ENCODE data around the gene PLEKHG4.

PLEKHG4 gene

DNA sequence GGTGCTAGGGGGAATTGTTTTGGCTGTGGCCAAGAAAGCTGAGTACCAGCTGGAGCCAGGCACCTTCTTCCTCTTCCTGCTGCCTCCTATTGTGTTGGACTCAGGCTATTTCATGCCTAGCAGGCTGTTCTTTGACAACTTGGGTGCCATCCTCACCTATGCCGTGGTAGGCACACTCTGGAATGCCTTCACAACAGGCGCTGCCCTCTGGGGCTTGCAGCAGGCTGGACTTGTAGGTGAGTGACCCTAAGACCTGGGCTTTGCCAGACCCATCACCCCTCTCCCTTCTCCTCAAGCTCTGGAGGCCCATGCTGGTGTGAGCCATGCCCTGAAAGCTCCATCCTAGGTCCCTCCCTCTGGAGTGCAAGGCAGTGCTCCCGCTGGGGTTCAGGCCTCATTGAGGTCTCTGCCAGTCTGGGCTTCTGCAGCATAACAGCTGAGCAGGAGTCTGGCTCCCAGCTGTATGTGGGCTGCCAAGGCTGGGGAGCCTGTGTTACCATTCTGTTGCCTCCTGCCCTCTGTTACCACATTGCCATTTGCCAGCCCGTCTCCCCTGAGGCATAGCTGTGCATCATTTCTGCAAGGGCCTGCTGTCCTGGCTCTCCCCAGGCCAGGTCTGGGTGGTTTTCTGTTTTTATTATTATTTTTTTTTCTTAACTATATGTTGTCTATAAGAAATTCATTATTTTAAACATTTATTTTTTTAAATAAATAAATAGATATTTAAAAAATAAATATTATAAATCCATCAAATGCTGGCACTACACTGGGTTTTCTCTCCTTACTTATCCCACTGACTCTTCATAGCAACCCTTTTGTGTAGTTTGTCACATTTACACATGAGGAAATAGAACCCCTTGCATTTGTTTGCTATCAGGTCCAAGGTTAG lies 26.5 kb upstream of the PLEKHG4 start:
- H3K27ac Mint-ChIP-seq, result no peak overlapping the region
- no peaks in the 10 kb centered on the region for H3K9me3 Mint-ChIP-seq
- peaks cover 24% of the 10 kb centered on the region for H3K4me1 Mint-ChIP-seq
- no peak overlapping the region for H3K4me3 Mint-ChIP-seq
- peaks cover 9% of the 10 kb centered on the region for H3K27me3 Mint-ChIP-seq
- DNase-seq (no peak), ATAC-seq (no peak)

DNA sequence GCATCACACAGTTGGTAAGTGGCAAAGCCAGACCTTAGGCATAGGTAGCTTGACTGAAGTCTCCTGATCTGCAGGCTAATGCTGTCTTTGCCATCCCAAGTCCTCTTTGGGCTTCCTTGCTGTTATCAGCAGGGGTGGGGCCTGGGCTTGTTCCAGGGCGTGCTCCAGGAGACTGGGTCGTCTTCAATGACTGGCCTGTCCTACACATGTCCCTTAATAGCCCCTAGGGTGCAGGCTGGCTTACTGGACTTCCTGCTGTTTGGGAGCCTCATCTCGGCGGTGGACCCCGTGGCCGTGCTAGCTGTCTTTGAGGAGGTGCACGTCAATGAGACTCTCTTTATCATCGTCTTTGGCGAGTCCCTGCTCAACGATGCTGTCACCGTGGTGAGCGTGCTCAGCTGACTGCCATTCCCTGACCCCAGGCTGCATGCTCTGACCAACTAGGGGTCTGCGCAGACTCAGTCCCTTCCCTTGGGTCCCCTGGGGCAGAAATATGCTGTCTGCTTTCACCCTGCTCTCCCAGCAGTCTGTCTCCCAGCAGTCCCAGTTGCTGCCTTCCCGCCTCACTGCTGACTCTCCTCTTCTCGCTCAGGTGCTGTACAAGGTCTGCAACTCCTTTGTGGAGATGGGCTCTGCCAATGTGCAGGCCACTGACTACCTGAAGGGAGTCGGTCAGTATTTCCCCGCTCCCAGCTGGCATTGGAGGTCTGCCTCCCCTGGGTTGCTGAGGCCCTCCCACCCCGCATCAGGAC lies 24.4 kb upstream of the PLEKHG4 start:
- Mint-ChIP-seq H3K27ac (no peak overlapping the region), H3K4me1 (peaks cover 4% of the 10 kb centered on the region), H3K9me3 (no peaks in the 10 kb centered on the region), H3K27me3 (no peaks in the 10 kb centered on the region), H3K4me3 (no peak overlapping the region)
- ATAC-seq (no peak), DNase-seq (no peak)

DNA sequence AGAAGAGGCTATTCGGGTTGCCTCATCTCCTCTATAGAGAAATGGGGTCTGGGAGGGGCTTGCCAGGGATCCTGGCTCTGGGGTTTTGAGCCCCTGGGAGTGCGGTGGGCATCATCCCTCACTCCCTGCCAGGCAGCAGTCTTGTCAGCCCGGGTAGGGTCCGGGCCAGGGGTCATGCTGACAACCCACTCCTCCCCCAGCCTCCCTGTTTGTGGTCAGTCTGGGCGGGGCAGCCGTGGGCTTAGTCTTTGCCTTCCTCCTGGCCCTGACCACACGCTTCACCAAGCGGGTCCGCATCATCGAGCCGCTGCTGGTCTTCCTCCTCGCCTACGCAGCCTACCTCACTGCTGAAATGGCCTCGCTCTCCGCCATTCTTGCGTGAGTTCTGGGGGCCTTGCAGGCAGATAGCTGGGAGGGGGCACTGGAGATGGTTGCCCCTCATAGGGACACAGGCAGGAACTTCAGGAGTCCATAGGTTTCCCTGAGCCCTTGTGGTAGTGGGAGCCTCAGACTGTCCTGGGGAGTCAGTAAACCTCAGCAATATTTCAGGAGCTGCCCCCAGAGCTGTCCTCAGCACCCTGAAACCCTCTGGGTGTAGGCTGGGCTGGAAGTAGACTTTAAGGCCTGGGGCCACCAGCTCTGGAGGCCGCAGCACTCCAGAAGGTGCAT lies 23.6 kb upstream of the PLEKHG4 start:
- Mint-ChIP-seq H3K4me3 (no peak overlapping the region), H3K27me3 (no peaks in the 10 kb centered on the region), H3K4me1 (no peaks in the 10 kb centered on the region), H3K27ac (no peak overlapping the region), H3K9me3 (no peaks in the 10 kb centered on the region)
- ATAC-seq, result no peak
- no peak for DNase-seq

DNA sequence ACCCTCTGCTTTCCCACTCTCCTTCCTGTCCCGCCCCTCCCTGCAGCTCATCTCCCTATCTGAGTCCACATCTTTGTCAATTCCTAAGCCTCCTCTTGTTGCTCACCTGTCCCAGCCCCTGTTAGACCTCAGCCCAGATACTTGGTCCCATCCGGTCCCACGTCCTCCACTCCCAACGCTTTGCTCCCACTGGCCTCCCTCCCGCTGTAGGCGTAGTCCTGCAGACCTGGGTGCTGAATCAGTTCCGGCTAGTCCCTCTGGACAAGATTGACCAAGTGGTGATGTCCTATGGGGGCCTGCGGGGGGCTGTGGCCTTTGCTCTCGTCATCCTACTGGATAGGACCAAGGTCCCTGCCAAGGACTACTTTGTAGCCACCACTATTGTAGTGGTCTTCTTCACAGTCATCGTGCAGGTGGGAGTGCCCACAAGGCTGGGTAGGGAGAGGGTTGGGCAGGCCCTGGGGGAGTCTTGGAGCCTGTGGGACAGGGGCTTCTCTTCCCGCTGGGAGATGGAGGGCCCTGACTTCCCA lies 22.6 kb upstream of the PLEKHG4 start:
- no peak overlapping the region for H3K4me3 Mint-ChIP-seq
- H3K4me1 Mint-ChIP-seq, result no peaks in the 10 kb centered on the region
- no peaks in the 10 kb centered on the region for H3K27me3 Mint-ChIP-seq
- no peak for DNase-seq
- ATAC-seq, result no peak
- H3K9me3 Mint-ChIP-seq, result no peaks in the 10 kb centered on the region
- no peak overlapping the region for H3K27ac Mint-ChIP-seq

DNA sequence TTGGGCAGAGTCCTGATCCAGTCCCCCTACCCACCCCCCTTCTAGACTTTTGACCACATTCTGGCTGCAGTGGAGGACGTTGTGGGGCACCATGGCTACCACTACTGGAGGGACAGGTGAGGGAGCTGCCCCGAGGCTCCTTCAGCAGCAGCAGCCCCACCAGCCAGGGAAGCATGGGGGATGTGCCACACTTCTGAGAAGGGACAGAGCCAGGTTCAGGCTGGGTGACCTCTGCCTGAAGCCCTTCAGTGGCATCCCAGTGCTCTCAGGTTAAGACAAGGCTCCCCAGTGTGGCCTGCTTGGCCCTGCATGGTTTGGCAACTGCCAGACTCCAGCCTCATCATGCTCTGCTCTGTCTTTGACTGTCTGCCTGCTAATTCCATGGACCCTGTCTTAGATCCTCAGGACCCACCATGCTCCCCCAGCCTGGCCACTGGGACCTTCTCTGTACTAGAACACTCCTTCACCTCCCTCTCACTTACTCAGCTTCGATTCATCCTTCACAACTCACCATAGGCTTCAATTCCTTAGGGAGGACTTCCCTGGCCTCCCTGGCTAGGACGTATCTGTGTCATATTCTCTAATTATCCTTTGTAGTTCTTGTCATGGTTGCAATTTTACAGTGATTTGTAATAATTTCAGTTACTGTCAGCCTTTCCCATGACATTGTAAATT lies 21.7 kb upstream of the PLEKHG4 start:
- Mint-ChIP-seq H3K4me3 (no peak overlapping the region), H3K9me3 (no peaks in the 10 kb centered on the region), H3K4me1 (no peaks in the 10 kb centered on the region), H3K27me3 (peaks cover 2% of the 10 kb centered on the region), H3K27ac (no peak overlapping the region)
- DNase-seq (no peak), ATAC-seq (no peak)

DNA sequence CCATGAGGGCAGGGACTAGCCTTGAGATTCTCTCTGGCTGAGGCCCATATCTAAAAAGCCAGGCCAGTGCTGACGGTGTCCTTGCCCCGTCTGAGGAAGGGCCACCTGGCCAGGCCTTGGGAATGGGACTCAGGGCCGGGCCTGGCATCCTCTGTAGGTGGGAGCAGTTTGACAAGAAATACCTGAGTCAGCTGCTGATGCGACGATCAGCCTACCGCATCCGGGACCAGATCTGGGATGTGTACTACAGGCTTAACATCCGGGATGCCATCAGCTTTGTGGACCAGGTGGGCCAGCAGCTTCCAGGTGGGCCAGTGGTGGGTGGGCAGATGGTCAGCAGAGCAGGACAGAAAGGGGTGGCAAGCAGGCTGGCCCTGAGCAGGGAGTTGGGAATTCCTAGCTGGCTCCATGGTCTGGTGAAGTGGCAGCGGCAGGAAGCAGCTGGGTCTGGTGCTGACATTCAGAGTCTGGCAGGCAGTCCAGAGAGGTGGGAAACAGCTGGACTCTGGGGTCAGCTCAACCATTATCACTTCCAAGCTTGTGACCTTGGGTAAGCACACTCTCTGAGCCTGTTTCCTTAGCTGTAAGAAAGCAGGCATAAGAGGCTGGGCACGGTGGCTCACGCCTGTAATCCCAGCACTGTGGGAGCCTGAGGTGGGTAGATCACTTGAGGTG lies 21.0 kb upstream of the PLEKHG4 start:
- no peak for DNase-seq
- H3K9me3 Mint-ChIP-seq, result no peaks in the 10 kb centered on the region
- ATAC-seq, result no peak
- H3K27me3 Mint-ChIP-seq, result peaks cover 9% of the 10 kb centered on the region
- H3K4me1 Mint-ChIP-seq, result no peaks in the 10 kb centered on the region
- no peak overlapping the region for H3K4me3 Mint-ChIP-seq
- no peak overlapping the region for H3K27ac Mint-ChIP-seq

DNA sequence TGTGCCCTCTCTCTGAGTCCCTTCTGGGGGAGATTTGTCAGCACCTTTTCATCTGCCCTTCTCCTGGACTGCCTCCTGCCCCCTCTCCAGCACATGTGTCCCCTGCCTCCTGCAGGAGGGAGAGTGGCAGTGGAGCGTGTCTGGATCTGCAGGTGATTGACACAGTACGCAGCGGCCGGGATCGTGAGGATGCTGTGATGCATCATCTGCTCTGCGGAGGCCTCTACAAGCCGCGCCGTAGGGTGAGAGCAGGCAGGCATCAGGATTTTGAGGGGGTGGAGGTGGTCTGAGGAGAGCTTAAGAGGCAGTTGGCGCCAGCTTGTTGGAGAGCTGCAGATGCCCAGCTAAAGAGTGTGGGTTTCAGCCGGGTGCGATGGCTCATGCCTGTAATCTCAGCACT lies 19.6 kb upstream of the PLEKHG4 start:
- Mint-ChIP-seq H3K27ac (no peak overlapping the region), H3K9me3 (no peaks in the 10 kb centered on the region), H3K4me1 (no peaks in the 10 kb centered on the region), H3K4me3 (no peak overlapping the region), H3K27me3 (peaks cover 17% of the 10 kb centered on the region)
- ATAC-seq (no peak), DNase-seq (no peak)

DNA sequence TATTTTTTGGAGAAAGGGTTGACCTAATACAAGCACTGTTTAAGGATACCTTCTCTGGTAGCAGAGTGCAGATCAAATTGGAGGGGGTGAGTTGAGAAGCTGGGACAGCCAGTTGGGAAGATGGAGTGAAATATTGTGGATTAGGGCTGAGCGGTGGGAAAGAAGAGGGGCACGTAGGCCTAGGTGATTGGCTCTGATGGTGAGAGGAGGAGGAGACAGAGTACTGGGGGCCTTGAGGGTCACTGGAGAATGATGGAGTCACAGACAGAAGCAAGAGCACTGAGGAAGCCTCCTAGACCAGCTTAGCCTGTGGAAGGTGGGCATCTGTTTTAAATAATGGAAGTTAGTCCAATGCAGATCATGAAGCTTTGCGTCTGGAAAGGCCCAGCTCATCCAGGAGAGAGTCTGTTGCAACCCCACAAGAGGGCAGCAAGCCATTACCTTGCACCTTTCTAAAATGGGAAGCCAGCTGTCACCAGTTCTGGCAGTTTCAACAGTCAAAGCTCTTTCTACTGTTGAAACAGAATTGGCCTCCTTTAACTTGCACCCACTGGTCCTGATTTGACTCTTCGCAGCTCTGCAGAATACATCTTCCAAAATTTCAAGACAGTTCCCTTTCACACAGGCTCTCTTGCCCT lies 18.8 kb upstream of the PLEKHG4 start:
- H3K4me3 Mint-ChIP-seq, result no peak overlapping the region
- ATAC-seq, result peak; percentile 77
- no peaks in the 10 kb centered on the region for H3K4me1 Mint-ChIP-seq
- no peak overlapping the region for H3K27ac Mint-ChIP-seq
- DNase-seq, result no peak
- H3K27me3 Mint-ChIP-seq, result peaks cover 17% of the 10 kb centered on the region
- no peaks in the 10 kb centered on the region for H3K9me3 Mint-ChIP-seq

DNA sequence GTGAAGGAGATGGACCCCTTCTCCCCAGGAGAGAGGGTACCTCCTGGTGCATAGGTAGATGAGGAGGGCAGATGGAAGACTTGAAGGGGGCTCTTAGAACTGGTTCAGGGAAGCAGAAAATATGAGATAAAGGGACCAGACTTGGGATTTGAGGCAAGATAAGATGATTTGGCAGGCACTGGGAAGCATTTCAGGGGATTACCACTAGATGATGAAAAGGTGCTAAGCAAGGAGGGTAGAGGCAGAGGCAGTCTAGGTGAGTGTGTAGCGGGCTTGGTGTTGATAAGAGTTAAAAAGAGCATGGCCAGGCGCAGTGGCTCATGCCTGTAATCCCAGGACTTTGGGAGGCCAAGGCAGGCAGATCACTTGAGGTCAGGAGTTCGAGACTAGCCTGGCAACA lies 16.1 kb upstream of the PLEKHG4 start:
- no peak overlapping the region for H3K27ac Mint-ChIP-seq
- H3K4me3 Mint-ChIP-seq, result no peak overlapping the region
- no peak for ATAC-seq
- no peaks in the 10 kb centered on the region for H3K4me1 Mint-ChIP-seq
- peaks cover 17% of the 10 kb centered on the region for H3K27me3 Mint-ChIP-seq
- H3K9me3 Mint-ChIP-seq, result no peaks in the 10 kb centered on the region
- DNase-seq, result no peak

DNA sequence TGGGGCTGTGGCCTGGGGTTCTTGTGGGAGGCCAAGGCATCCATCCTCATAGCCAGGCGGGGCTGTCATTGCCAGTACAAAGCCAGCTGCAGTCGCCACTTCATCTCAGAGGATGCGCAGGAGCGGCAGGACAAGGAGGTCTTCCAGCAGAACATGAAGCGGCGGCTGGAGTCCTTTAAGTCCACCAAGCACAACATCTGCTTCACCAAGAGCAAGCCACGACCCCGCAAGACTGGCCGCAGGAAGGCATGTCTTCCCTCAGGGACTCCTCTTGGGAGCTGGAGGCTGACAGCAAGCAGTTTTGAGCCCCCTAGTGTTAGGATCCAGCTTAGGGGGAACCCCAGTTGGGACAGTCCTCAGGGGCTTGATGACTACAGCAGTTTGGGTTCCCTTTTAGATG lies 15.1 kb upstream of the PLEKHG4 start:
- Mint-ChIP-seq H3K27me3 (peaks cover 17% of the 10 kb centered on the region), H3K9me3 (no peaks in the 10 kb centered on the region), H3K4me3 (no peak overlapping the region), H3K4me1 (no peaks in the 10 kb centered on the region), H3K27ac (no peak overlapping the region)
- ATAC-seq (no peak), DNase-seq (no peak)

DNA sequence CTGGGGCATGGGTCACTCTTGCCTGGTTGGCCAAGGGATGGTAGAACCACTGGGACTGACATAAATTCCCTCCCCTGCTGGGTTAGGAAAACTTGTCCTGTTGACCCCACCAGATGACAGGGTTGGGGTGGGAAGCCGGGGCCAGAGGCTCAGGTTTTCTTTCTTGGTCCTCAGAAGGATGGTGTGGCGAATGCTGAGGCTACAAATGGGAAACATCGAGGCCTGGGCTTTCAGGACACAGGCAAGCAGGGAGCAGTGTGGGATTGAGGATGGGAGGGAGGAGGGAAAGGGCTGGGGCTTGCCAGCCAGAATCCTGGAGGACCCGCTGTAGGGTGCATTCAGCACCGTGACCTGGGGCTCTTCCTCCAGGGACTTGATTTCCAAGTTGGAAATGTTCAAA lies 14.5 kb upstream of the PLEKHG4 start:
- Mint-ChIP-seq H3K4me1 (no peaks in the 10 kb centered on the region), H3K9me3 (no peaks in the 10 kb centered on the region), H3K27me3 (peaks cover 17% of the 10 kb centered on the region), H3K27ac (no peak overlapping the region), H3K4me3 (no peak overlapping the region)
- DNase-seq (no peak), ATAC-seq (no peak)

DNA sequence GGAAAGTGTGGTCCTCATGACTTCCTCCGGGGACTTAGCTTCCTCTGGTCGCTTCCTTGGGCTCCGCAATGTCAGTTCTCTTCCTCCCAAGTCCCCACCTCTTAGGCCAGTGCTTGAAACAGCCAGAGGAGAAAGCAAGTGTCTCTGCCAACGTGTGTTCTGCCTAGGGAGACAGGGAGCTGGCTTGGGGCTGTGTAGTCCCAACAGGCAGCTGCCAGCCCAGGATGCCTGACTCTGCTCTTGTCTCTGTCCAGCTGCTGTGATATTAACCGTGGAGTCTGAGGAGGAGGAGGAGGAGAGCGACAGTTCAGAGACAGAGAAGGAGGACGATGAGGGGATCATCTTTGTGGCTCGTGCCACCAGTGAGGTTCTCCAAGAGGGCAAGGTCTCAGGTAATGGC lies 13.5 kb upstream of the PLEKHG4 start:
- no peak overlapping the region for H3K4me3 Mint-ChIP-seq
- H3K9me3 Mint-ChIP-seq, result no peaks in the 10 kb centered on the region
- no peak for DNase-seq
- ATAC-seq, result no peak
- no peak overlapping the region for H3K27ac Mint-ChIP-seq
- peaks cover 17% of the 10 kb centered on the region for H3K27me3 Mint-ChIP-seq
- no peaks in the 10 kb centered on the region for H3K4me1 Mint-ChIP-seq

DNA sequence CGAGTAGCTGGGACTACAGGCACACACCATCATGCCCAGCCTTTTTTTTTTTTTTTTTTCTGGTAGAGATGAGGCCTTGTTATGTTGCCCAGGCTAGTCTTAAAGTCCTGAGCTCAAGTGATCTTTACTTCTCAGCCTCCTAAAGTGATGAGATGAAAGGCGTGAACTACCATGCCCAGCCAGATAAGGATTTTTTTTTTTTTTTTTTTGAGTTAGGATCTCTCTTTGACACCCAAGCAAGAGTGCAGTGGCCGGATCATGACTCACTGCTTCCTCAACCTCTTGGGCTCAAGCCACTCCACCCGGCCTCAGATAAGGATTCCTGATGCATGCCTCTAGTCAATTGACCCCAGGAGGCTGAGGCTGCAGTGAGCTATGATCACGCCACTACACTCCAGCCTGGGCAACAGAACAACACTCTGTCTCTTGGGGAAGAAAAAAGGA lies 11.2 kb upstream of the PLEKHG4 start:
- Mint-ChIP-seq H3K27me3 (peaks cover 9% of the 10 kb centered on the region), H3K9me3 (no peaks in the 10 kb centered on the region), H3K4me3 (no peak overlapping the region), H3K27ac (no peak overlapping the region), H3K4me1 (no peaks in the 10 kb centered on the region)
- no peak for ATAC-seq
- no peak for DNase-seq

DNA sequence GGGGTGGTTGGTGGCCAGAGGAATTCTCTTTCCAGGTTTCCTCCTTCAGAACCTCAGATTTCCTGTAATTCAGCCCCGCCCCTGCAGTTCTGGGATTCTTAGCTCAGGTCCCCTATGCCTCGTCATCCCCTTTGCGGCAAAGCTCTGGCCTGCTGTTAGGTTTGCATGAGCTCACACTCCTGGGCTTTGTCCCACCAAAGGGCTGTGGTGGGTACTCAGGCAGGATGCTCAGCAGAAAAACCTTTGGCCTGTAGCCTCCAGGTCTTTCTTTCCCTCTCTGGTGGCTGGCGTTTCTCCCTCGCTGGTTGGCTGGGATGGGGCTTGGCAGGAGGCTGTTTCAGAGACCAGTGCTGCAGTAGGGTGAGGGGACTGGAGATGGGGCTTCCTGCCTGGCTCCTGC lies 9.6 kb upstream of the PLEKHG4 start:
- no peaks in the 10 kb centered on the region for H3K4me1 Mint-ChIP-seq
- DNase-seq (no peak), ATAC-seq (no peak)
- H3K27ac Mint-ChIP-seq, result no peak overlapping the region
- H3K27me3 Mint-ChIP-seq, result no peaks in the 10 kb centered on the region
- no peaks in the 10 kb centered on the region for H3K9me3 Mint-ChIP-seq
- no peak overlapping the region for H3K4me3 Mint-ChIP-seq
